ENCODE measurements around the gene SLCO6A1.
"Not testable (repeated sequence)": the region's sequence is repeated elsewhere in the genome, so short reads cannot be mapped to it uniquely, and the experiment has no call there.

The SLCO6A1 gene

GRCh38 chr5:102527547-102527946 is 28.7 kb upstream of the SLCO6A1 start:
- TF ChIP-seq, protein P1, sequence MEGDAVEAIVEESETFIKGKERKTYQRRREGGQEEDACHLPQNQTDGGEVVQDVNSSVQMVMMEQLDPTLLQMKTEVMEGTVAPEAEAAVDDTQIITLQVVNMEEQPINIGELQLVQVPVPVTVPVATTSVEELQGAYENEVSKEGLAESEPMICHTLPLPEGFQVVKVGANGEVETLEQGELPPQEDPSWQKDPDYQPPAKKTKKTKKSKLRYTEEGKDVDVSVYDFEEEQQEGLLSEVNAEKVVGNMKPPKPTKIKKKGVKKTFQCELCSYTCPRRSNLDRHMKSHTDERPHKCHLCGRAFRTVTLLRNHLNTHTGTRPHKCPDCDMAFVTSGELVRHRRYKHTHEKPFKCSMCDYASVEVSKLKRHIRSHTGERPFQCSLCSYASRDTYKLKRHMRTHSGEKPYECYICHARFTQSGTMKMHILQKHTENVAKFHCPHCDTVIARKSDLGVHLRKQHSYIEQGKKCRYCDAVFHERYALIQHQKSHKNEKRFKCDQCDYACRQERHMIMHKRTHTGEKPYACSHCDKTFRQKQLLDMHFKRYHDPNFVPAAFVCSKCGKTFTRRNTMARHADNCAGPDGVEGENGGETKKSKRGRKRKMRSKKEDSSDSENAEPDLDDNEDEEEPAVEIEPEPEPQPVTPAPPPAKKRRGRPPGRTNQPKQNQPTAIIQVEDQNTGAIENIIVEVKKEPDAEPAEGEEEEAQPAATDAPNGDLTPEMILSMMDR (conservative IDR thresholded peaks at IDR 0.05; ENCODE audit: control insufficient read depth, insufficient read depth, low read depth, low read length) = no peak
- no peak overlapping the region for H3K4me3 ChIP-seq (ENCODE audit: control insufficient read depth, low read depth, low read length)
- DNase-seq (ENCODE audit: low read depth) = no peak

GRCh38 chr5:102523541-102524175 is 24.9 kb upstream of the SLCO6A1 start:
- TF ChIP-seq, protein P1 (conservative IDR thresholded peaks at IDR 0.05; ENCODE audit: control insufficient read depth, insufficient read depth, low read depth, low read length) = no peak
- H3K4me3 ChIP-seq (ENCODE audit: control insufficient read depth, low read depth, low read length) = no peak overlapping the region
- DNase-seq (ENCODE audit: low read depth) = no peak

DNA sequence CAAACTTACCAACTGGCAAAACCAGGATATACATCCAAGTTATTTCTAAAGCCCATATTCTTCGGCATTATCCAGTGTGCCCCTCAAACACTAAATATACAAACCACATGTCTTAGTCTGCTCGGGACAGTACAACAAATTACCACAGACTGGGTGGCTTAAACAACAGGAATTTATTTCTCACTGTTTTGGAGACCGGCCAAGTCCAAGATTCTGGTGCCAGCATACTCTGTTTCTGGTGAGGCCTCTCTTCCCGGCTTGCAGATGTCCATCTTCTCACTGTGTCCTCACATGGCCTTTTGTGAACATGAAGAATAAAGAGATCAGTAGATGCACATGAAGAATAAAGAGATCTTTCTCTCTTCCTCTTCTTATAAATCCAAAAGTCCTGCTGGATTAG is 12.9 kb upstream of the SLCO6A1 start:
- TF ChIP-seq, protein P1 (conservative IDR thresholded peaks at IDR 0.05; ENCODE audit: control insufficient read depth, insufficient read depth, low read depth, low read length) = no peak
- DNase-seq (ENCODE audit: low read depth) = peak; percentile 12
- H3K4me3 ChIP-seq (ENCODE audit: control insufficient read depth, low read depth, low read length) = no peak overlapping the region

- not testable (repeated sequence) for DNase-seq (ENCODE audit: low read depth)
Observed at GRCh38 chr5:102491261-102491914, 7.4 kb downstream of the SLCO6A1 start.

GRCh38 chr5:102483736-102484135 is 15.1 kb downstream of the SLCO6A1 start:
- TF ChIP-seq, protein P1 (conservative IDR thresholded peaks at IDR 0.05; ENCODE audit: control insufficient read depth, insufficient read depth, low read depth, low read length) = no peak
- DNase-seq (ENCODE audit: low read depth) = peak; percentile 35
- no peak overlapping the region for H3K4me3 ChIP-seq (ENCODE audit: control insufficient read depth, low read depth, low read length)

More at GRCh38 chr5:102491261-102491914, 7.4 kb downstream of the SLCO6A1 start:
- not testable (repeated sequence) for H3K4me3 ChIP-seq (ENCODE audit: control insufficient read depth, low read depth, low read length)

- peak; percentile 40 for DNase-seq (ENCODE audit: low read depth)
- TF ChIP-seq, protein P1 (conservative IDR thresholded peaks at IDR 0.05; ENCODE audit: control insufficient read depth, insufficient read depth, low read depth, low read length) = no peak
- no peak overlapping the region for H3K4me3 ChIP-seq (ENCODE audit: control insufficient read depth, low read depth, low read length)
Observed at GRCh38 chr5:102481054-102481715, 17.6 kb downstream of the SLCO6A1 start.

DNA sequence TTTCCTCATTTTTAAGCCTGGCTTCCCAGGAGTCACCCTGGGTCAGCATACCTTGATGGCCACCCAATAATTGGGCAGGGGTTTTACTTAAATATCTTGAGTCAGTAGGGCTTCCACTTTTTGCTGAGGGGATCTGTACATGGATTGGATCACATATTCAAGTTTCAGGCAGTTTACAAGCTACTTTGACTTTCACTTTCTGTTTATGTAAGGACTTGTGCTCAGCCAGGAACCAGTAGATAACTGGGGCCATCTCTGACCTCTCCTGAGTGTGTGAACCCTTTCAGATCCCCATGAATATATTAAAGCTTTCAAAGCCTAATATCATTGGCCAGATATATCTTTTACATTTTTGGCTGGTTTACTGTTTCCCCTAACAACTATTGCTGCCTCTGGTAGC is 45.1 kb downstream of the SLCO6A1 start:
- H3K4me3 ChIP-seq (ENCODE audit: control insufficient read depth, low read depth, low read length) = no peak overlapping the region
- no peak for DNase-seq (ENCODE audit: low read depth)
- TF ChIP-seq, protein P1 (conservative IDR thresholded peaks at IDR 0.05; ENCODE audit: control insufficient read depth, insufficient read depth, low read depth, low read length) = no peak
